ENCODE data around the gene THEMIS. TPM values are rescaled to one million over a fixed set of nuclear protein-coding genes. Genes with fewer than 3 reads are reported as not detected.

The THEMIS gene
- total and polyA plus RNA-seq, 10 donors, result 0.80 to 17.8 (median 12.7) TPM

DNA sequence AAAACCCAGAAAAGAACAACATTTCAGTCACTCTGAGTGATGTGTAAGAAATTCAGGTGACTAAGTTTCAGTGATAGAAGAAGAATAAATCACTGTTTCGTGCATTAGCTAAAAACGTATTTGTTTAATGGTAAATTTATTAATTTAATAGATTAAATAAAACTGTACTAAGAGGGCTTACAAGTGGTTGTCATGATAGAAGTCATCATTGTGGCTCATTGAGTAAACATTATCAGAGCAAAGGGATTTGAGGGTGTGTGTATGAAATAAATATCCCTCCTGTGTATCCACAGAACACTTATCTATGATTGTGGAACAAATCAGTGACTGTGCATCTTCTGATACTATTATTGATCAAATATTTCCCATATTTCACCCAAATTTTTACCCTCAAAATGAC lies 40.1 kb downstream of the THEMIS start:
- Histone ChIP-seq H3K27ac (no peak overlapping the region), H3K36me3 (no peaks in the 10 kb centered on the region), H3K9me3 (no peaks in the 10 kb centered on the region), H3K4me3 (no peak overlapping the region), H3K4me1 (peaks cover 0 to 18% (median 4%) of the 10 kb centered on the region in 6 donors), H3K27me3 (replicated peaks in 1 of 7) (no peaks in the 10 kb centered on the region)
- TF ChIP-seq, protein P1, sequence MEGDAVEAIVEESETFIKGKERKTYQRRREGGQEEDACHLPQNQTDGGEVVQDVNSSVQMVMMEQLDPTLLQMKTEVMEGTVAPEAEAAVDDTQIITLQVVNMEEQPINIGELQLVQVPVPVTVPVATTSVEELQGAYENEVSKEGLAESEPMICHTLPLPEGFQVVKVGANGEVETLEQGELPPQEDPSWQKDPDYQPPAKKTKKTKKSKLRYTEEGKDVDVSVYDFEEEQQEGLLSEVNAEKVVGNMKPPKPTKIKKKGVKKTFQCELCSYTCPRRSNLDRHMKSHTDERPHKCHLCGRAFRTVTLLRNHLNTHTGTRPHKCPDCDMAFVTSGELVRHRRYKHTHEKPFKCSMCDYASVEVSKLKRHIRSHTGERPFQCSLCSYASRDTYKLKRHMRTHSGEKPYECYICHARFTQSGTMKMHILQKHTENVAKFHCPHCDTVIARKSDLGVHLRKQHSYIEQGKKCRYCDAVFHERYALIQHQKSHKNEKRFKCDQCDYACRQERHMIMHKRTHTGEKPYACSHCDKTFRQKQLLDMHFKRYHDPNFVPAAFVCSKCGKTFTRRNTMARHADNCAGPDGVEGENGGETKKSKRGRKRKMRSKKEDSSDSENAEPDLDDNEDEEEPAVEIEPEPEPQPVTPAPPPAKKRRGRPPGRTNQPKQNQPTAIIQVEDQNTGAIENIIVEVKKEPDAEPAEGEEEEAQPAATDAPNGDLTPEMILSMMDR (IDR thresholded peaks at IDR 0.05 in 8 of 11, conservative IDR thresholded peaks at IDR 0.05 in 3 of 11), result no peak
- TF ChIP-seq POLR2AphosphoS5 (IDR thresholded peaks at IDR 0.05), result no peak
- no peak for TF ChIP-seq POLR2A (IDR thresholded peaks at IDR 0.05)
- WGBS, 5 donors, result 87 to 94% (median 89%) methylated on average over 2 of the region's 2 CpGs
- no peak for DNase-seq
- intact Hi-C loops (cut with DNase I; ENCODE audit: low total_unique reads), result no loop called here

DNA sequence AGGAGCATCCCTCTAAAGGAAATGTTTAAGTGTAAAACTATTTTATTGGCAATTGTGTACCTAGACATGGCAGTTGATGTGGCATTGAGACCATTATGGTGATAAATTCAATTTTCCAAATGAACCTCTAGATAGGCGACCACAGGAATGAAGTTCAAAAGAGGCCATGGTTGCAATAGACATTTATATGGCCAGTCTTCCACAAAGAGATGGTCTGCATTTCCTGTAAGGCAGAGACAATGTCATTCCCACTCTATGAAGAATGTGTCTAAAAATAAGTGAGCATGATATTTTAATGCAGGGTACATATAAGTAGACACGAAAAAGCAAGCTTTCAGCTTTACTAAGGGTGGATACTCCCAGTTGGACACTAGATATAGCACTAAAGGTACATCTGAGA lies 40.9 kb downstream of the THEMIS start:
- no peak for TF ChIP-seq POLR2AphosphoS5 (IDR thresholded peaks at IDR 0.05)
- TF ChIP-seq, protein P1 (IDR thresholded peaks at IDR 0.05 in 8 of 11, conservative IDR thresholded peaks at IDR 0.05 in 3 of 11), result no peak
- TF ChIP-seq POLR2A (IDR thresholded peaks at IDR 0.05), result no peak
- H3K9me3 ChIP-seq, result no peaks in the 10 kb centered on the region
- intact Hi-C loops (cut with DNase I; ENCODE audit: low total_unique reads), result no loop called here
- no peaks in the 10 kb centered on the region for H3K36me3 ChIP-seq
- peaks cover 0 to 22% (median 4%) of the 10 kb centered on the region in 6 donors for H3K4me1 ChIP-seq
- H3K4me3 ChIP-seq, result no peak overlapping the region
- no peak overlapping the region for H3K27ac ChIP-seq
- no peak for DNase-seq
- no peaks in the 10 kb centered on the region for H3K27me3 ChIP-seq (replicated peaks in 1 of 7)
- 72 to 82% (median 77%) methylated on average over 2 of the region's 2 CpGs for WGBS, 5 donors

DNA sequence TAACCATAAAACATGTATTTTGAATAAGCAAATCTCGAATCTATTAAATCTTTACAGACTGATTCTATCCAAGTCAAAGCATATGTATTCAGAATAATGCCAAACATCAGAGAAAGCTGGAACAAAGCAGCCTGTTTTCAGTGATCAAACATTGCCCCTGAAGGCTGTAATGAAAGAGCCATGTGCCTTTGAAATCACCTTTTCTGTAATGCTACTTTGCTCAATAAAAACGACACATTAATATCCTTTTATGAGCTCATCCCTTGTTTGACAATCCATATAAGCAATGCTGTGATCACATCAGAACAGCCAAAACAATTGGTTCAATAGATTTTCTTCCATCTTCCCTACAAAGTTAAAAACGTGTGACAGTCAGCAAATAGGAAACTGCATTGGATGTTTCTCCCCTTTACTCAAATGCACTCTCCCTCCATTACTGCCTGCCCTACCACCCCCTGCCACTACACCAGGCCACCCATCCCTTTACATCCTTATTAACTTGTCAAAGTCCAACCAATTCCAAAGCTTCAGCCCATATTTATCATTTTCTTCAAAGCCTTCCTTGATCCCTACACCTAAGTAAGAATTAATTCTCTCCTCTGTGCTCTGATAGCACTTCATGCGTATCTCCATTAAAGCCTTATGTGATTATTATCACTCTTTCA lies 42.0 kb downstream of the THEMIS start:
- H3K27me3 ChIP-seq (replicated peaks in 1 of 7), result no peaks in the 10 kb centered on the region
- no peak overlapping the region for H3K4me3 ChIP-seq
- intact Hi-C loops (cut with DNase I; ENCODE audit: low total_unique reads), result no loop called here
- TF ChIP-seq, protein P1 (IDR thresholded peaks at IDR 0.05 in 8 of 11, conservative IDR thresholded peaks at IDR 0.05 in 3 of 11), result no peak
- TF ChIP-seq POLR2AphosphoS5 (IDR thresholded peaks at IDR 0.05) (no peak), POLR2A (IDR thresholded peaks at IDR 0.05) (no peak)
- H3K4me1 ChIP-seq, result peaks cover 0 to 22% (median 4%) of the 10 kb centered on the region in 6 donors
- no peaks in the 10 kb centered on the region for H3K9me3 ChIP-seq
- H3K36me3 ChIP-seq, result no peaks in the 10 kb centered on the region
- no peak overlapping the region for H3K27ac ChIP-seq
- DNase-seq, result no peak
- 70 to 83% (median 75%) methylated on average over 4 of the region's 4 CpGs for WGBS, 5 donors

DNA sequence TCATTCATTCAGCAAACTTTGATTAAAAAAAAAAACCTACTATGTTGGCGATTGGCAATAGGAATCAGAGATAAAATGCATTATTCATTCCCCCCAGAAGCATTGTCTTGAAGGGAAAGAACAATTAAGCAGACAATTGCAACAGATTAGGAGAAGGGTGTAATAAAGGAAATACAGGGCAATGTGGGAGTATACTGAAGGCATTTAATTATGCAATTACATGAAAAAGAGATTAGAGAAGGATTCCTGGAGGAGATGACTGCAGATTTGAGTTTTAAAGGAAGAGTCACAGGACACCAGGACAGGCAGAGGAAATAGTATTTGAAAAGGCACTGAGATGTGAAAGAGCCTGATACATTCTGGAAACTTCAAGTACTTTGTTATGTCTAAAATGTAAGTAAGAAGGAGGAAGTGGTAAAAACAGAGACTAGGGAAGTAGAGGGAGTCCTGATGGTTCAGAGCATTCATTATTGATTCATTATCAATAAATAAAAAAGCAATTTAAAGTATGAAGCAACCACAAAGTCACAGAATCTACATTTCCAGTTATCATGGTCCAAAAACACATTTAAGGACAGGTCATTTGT lies 43.7 kb downstream of the THEMIS start:
- Histone ChIP-seq H3K36me3 (no peaks in the 10 kb centered on the region), H3K9me3 (no peaks in the 10 kb centered on the region), H3K27ac (no peak overlapping the region), H3K4me1 (peaks cover 0 to 22% (median 4%) of the 10 kb centered on the region in 6 donors), H3K27me3 (replicated peaks in 1 of 7) (no peaks in the 10 kb centered on the region), H3K4me3 (no peak overlapping the region)
- intact Hi-C loops (cut with DNase I; ENCODE audit: low total_unique reads), result no loop called here
- DNase-seq, result no peak
- 67 to 81% (median 71%) methylated on average over 1 of the region's 1 CpG for WGBS, 5 donors
- TF ChIP-seq POLR2A (IDR thresholded peaks at IDR 0.05) (no peak), POLR2AphosphoS5 (IDR thresholded peaks at IDR 0.05) (no peak)
- TF ChIP-seq, protein P1 (IDR thresholded peaks at IDR 0.05 in 8 of 11, conservative IDR thresholded peaks at IDR 0.05 in 3 of 11), result no peak

Data from spleen (tissue), 11 donors.